Transverse colon (tissue), 3 donors: ENCODE data around the gene HAO1.

Experiments used
- POLR2A ChIP-seq: fragments of 450-650 bp; IDR thresholded peaks from one replicate; pipeline ENCODE4 v1.6.1; 2016; ENCODE audit warnings: antibody characterized with exemption, mild to moderate bottlenecking, moderate library complexity
- TF ChIP-seq, protein P1 (sequence below), 5 experiments: fragments of 200-600 bp in 3 of 5; fragments of 450-650 bp in 2 of 5; sonication (generic) in 3 of 5; IDR thresholded peaks; 1 replicate in 2 of 5; 2 replicates in 3 of 5; pipeline ENCODE4 v1.5.1; 2016 to 2017; ENCODE audit warnings: antibody characterized with exemption in 5 of 5, inconsistent platforms in 3 of 5, mild to moderate bottlenecking in 2 of 5, moderate library complexity in 1 of 5

DNA sequence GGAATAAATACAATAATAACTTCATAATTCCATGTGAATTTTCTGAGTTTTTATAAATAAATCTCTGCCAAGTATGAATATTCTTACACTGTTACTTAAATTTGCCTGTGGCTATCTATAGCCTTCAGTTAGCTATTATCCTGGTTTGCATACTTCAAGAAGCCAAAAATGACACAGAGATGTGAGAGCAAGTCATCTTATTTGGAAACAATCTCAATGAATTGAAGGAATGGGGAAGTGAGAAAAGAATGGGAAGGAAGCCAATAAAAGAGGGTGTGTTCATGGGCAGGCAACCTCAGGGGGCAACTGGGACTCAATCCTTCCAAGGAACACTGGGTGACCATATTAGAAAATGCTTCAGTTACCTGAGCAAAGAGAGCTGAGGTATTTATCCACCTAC lies 9.9 kb downstream of the HAO1 start:
- TF ChIP-seq POLR2A: no peak
- TF ChIP-seq, protein P1, sequence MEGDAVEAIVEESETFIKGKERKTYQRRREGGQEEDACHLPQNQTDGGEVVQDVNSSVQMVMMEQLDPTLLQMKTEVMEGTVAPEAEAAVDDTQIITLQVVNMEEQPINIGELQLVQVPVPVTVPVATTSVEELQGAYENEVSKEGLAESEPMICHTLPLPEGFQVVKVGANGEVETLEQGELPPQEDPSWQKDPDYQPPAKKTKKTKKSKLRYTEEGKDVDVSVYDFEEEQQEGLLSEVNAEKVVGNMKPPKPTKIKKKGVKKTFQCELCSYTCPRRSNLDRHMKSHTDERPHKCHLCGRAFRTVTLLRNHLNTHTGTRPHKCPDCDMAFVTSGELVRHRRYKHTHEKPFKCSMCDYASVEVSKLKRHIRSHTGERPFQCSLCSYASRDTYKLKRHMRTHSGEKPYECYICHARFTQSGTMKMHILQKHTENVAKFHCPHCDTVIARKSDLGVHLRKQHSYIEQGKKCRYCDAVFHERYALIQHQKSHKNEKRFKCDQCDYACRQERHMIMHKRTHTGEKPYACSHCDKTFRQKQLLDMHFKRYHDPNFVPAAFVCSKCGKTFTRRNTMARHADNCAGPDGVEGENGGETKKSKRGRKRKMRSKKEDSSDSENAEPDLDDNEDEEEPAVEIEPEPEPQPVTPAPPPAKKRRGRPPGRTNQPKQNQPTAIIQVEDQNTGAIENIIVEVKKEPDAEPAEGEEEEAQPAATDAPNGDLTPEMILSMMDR (IDR thresholded peaks at IDR 0.05): no peak
